NCI-H1105 (cell line): Measurements from ENCODE around the gene ECE2.
A peak's percentile ranks its signal among the peaks of the same experiment; 100 is the strongest.

Experiments used
- DNase-seq: peaks from one replicate; lab custom pipeline; 2025; lab: John Stamatoyannopoulos, UW

Gene ECE2

DNA sequence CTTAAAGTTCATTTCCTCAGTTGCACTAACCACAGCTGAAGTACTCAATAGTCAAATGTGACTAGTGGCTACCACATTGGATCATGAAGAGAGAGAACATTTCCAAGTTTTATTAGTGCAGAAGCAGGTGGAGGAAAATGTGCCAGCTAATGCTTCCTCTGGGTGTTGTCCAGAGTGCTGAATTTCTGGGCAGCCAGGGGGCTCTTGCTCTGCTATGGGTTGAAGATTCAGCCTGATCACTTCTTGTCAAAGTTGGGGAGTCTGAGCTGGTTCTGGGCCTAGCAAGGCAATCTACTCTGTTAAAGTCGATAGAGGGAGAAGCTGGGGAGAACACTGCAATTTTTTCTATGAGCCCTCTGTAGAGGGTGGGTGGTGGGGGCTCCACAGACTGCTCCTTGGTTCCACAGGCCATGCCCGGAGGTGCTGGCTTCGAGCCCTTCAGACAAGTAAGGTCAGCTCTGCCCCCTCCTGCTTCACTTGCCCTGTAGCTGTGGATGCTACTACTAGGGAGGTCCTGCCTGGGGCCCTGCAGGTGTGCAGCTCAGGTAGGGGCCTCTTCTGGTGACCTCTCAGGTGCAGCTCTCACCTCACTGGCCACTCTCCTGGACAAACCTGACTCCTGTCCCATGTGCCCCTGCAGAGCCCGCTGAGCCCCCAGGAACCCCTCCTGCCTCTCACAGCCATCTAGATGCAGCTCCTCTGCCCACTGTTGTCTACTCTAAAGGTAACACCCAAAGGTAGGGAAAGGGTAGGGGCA is 35.3 kb upstream of the ECE2 start:
- DNase-seq = no peak

DNA sequence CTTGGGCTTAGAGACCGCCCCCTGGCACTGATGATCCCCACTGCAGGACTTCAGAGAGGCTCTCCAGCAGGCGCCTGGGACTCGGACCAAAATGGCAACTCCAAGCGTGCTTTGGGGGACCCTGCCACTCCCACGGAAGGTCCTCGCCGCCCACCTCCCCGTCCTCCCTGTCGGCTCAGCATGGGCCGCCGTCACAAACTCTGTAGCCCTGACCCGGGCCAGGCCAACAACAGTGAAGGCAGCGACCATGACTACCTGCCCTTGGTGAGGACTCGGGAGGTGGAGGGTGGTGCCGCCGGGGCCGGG is 34.7 kb upstream of the ECE2 start:
- no peak for DNase-seq

- DNase-seq = peak; percentile 94
Observed at GRCh38 chr3:184241447-184242296, 34.1 kb upstream of the ECE2 start.

- no peak for DNase-seq
Observed at GRCh38 chr3:184242297-184242685, 33.5 kb upstream of the ECE2 start.

GRCh38 chr3:184248454-184249411 is 27.1 kb upstream of the ECE2 start, which contains the start of gene ALG3:
TSS of gene ALG3 (minus strand) at chr3:184248962. CDS start at chr3:184248940, 22 bp downstream.
- peak; percentile 92 for DNase-seq

DNA sequence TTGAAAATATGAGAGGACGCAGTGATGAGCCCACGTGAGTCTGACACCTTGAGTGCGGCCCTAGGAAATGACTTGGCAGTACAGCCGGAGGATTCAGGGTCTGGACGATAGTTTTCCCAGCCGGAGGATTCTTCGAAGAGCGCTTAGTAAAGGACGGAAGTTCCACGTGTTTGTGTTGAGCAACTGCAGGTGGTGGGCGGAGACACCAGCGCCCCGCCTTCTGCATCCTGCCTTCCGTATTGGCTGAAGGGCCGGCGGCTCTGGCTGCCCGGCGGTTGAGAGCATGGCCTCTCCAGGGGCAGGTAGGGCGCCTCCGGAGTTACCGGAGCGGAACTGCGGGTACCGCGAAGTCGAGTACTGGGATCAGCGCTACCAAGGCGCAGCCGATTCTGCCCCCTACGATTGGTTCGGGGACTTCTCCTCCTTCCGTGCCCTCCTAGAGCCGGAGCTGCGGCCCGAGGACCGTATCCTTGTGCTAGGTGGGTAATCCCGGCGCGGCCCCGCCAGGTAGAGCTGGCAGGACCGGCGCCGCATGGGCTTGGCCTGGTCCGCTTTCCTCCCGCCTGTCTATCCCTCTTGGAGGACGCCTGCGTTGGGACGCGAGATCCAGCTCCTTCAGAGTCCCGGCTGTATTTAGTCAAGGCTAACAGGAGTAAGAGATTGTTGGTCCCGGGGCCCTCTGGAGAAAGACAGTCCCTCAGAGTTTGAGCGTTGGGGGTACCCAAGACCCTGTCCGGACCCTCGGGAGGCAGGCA is 26.2 kb upstream of the ECE2 start, which contains the start of gene EEF1AKMT4:
Gene EEF1AKMT4 (plus strand): TSS at position 261 of the 755 bp plus-strand sequence. CDS start 23 bp downstream, at position 284.
- peak; percentile 99 for DNase-seq

DNA sequence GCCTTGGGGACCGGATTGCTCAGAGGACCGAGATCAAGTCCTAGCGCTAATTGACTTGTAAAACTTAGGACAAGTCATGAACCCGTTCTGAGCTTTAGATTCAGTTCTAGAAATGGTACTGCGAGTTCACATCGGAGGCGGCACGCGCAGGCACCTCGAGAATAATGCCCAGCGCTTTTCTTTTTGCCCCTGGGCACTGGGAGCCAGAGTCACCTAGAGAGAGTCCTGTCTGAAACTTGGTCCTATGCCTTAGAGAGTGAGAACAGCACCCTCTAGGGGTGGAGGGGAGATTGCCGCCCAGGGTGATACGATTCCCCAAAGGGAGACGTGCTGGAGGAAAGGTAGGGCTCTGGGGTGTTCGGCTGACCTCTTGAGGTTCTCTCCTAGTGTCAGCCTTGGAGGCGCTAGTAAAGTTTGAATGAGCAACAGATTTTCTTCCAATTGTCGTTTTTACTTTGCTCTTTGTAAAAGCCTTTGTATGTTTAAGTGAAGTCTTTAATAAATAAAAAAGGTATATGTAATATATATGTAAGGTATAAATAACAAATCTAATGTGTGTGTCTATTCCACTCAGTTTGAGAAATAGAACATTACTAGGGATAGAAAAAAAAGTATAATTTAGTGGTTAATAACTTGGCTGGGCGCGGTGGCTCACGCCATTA is 25.5 kb upstream of the ECE2 start:
- DNase-seq = peak; percentile 96

DNA sequence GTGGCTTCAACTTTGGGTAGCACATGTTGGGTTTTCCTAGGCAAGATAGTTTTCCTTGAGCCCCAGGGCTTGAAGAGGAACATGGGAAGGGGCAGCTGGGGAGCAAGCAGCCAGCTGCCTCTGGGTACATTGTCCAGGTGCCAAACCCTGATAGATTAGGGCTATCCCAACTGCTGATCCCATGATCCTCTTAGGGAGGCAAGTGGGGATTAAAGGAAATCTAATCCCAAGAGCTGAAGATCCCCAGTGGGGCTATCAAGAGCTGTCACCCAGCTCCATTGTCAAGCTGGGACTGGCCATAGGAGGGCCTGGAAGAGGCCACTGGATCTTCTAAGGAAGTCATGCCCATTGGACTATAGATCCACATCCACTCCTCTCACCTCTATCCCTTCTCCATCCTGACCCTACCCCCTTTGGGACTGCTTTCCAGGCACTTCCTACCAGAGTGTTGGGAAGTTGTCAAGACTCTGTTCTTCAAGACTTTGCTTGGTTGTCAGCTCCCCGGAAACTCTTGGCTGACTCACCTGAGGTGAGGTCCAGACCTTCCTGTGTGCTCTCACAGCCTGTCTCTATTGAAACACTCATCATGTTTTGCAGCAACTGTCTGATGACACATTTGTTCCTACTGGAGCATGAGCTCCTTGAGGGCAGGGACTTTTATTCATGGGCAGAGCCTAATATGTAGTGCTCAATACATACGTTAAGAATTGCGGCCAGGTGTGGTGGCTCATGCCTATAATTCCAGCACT is 20.4 kb upstream of the ECE2 start:
- DNase-seq = no peak

GRCh38 chr3:184257083-184257915 is 18.5 kb upstream of the ECE2 start:
- no peak for DNase-seq

- no peak for DNase-seq
Observed at GRCh38 chr3:184258926-184259325, 16.9 kb upstream of the ECE2 start.

GRCh38 chr3:184259396-184259877 is 16.4 kb upstream of the ECE2 start:
- DNase-seq = no peak

GRCh38 chr3:184259878-184260723 is 15.7 kb upstream of the ECE2 start:
- DNase-seq = no peak

GRCh38 chr3:184260724-184261269 is 15.0 kb upstream of the ECE2 start:
- DNase-seq = no peak

- DNase-seq = peak; percentile 97
Observed at GRCh38 chr3:184261270-184261853, 14.5 kb upstream of the ECE2 start, which contains the start of gene CAMK2N2. TSS of gene CAMK2N2 (minus strand) at chr3:184261553. CDS start at chr3:184261285, 268 bp downstream.

DNA sequence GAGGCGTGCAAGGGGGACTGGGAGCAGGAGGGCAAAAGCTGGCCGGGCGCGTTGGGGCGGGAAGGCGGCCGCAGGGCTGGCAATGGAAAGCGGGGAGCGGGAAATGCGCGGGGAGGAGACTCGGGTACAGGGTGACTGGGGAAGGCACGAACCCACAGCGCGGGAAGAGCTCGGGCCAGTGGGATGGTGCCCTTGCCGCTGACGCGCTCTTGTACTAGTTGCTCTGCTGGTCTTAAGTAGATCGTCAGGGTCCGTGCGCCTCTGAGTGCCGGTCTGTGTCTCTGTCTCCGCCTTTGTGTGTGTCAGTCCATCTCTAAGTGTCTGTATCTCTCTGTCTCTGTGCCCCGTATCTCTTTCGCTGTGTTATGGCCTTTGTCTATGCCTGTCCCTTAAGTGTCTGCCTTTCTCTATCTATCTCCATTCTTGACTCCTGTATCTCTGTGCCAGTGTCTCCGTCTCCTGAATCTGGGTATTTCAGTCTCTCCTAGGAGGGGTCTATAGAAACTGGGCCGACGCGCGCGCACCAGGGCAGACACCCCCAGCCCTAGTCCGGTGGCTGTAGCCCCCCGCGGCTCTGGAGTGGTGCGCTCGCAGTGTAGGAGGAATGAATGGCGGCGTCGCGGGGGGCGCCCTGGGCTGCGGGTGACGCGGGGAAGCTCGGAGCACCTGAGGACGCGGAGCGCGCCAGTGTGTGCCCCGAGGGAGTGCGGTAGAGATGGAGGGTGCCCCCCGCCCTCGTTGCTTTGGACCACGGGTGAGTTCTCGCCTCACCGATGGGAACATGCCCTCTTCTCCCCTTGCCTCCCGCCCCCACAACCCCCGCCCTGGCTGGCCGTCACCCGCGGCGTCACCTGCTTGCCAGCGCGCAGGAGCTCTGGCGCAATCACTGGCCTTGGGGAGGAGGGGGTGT is 13.7 kb upstream of the ECE2 start:
- peak; percentile 82 for DNase-seq

DNA sequence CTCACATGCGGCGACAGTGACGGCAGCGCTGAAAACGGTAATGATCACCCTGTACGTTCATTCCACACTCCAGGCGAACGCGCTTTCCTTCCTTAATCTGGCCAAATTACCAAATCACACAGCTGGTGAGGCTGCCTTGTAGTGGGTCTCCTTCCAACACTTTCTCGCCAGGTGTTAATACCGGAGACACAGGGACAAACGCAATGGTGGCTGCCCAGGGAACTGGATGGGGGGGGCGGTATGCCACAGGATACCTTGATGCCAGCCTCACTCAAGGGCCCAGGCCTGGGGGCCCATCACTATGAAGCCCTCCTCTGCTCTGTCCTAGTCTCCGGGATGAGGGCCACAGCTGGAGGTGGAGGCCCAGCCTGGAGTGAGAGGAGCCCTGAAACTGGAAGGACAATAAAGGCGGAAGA is 13.1 kb upstream of the ECE2 start:
- DNase-seq = no peak
